Astrocyte (in vitro differentiated cells and primary cell): ENCODE results near the gene SLC44A5.

Experiments used
- EZH2 ChIP-seq: IDR thresholded peaks from 2 replicates; pipeline ENCODE4 v1.6.1; 2012; ENCODE audit warnings: mild to moderate bottlenecking, low read length, inconsistent platforms; ENCODE audit not compliant: insufficient read depth
- TF ChIP-seq, protein P1 (sequence below): IDR thresholded peaks from 2 replicates; pipeline ENCODE4 v1.5.1; 2011; ENCODE audit warnings: low read depth, mild to moderate bottlenecking, inconsistent platforms, low read length, moderate library complexity; ENCODE audit not compliant: insufficient read depth

DNA sequence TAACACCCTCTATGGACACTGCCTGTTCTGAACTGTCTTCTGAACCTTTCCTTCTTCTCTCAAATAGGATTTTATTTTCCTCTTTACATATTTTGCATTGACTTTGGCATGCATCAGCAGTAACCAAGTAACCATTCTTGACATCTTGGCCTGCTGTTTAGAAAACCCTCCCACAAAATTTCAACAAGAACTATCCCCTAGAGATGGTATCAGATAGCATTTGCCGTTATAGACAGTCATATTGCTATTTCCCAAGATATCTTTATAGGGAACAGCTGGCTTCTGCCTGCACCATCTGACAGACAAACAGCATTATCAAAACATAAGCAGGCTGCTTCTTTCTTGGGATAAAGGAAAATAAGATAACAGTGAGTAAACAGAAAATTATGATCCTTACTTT is 422.0 kb downstream of the SLC44A5 start:
- TF ChIP-seq, protein P1, sequence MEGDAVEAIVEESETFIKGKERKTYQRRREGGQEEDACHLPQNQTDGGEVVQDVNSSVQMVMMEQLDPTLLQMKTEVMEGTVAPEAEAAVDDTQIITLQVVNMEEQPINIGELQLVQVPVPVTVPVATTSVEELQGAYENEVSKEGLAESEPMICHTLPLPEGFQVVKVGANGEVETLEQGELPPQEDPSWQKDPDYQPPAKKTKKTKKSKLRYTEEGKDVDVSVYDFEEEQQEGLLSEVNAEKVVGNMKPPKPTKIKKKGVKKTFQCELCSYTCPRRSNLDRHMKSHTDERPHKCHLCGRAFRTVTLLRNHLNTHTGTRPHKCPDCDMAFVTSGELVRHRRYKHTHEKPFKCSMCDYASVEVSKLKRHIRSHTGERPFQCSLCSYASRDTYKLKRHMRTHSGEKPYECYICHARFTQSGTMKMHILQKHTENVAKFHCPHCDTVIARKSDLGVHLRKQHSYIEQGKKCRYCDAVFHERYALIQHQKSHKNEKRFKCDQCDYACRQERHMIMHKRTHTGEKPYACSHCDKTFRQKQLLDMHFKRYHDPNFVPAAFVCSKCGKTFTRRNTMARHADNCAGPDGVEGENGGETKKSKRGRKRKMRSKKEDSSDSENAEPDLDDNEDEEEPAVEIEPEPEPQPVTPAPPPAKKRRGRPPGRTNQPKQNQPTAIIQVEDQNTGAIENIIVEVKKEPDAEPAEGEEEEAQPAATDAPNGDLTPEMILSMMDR: no peak
- no peak for TF ChIP-seq EZH2
